KG1 (cell line): ENCODE results near the gene ARHGEF25.
"Not testable (repeated sequence)": the region's sequence is repeated elsewhere in the genome, so short reads cannot be mapped to it uniquely, and the experiment has no call there.

Experiments
- DNase-seq: peaks from one replicate; lab custom pipeline; 2025; lab: John Stamatoyannopoulos, UW

ARHGEF25 gene

GRCh38 chr12:57622293-57623245, 11.3 kb downstream of the ARHGEF25 start:
- no peak for DNase-seq

- DNase-seq, result no peak
Observed at GRCh38 chr12:57623385-57623784, 12.2 kb downstream of the ARHGEF25 start.

GRCh38 chr12:57623811-57624390, 12.7 kb downstream of the ARHGEF25 start:
- no peak for DNase-seq

GRCh38 chr12:57624441-57625220, 13.4 kb downstream of the ARHGEF25 start:
- DNase-seq, result no peak

- DNase-seq, result no peak
Observed at GRCh38 chr12:57625261-57626032, 14.2 kb downstream of the ARHGEF25 start.

GRCh38 chr12:57626111-57626920, 15.1 kb downstream of the ARHGEF25 start:
- DNase-seq, result no peak

- no peak for DNase-seq
Observed at GRCh38 chr12:57626921-57627445, 15.7 kb downstream of the ARHGEF25 start.

GRCh38 chr12:57627501-57628279, 16.5 kb downstream of the ARHGEF25 start:
- no peak for DNase-seq

GRCh38 chr12:57628280-57629191, 17.3 kb downstream of the ARHGEF25 start:
- DNase-seq, result no peak

- no peak for DNase-seq
Observed at GRCh38 chr12:57629897-57630471, 18.7 kb downstream of the ARHGEF25 start.

GRCh38 chr12:57630891-57631433, 19.7 kb downstream of the ARHGEF25 start:
- DNase-seq, result no peak

- DNase-seq, result no peak
Observed at GRCh38 chr12:57631566-57632072, 20.4 kb downstream of the ARHGEF25 start.

- no peak for DNase-seq
Observed at GRCh38 chr12:57632073-57632957, 21.1 kb downstream of the ARHGEF25 start.

GRCh38 chr12:57632958-57633840, 22.0 kb downstream of the ARHGEF25 start, which contains the start of gene B4GALNT1:
Gene B4GALNT1 (minus strand): TSS chr12:57633201. CDS start chr12:57632132, 1,069 bp downstream.
- DNase-seq, result no peak

GRCh38 chr12:57636731-57637130, 25.5 kb downstream of the ARHGEF25 start:
- DNase-seq, result not testable (repeated sequence)

GRCh38 chr12:57637364-57637763, 26.1 kb downstream of the ARHGEF25 start:
- DNase-seq, result no peak
